ENCODE measurements around the gene CFAP61. TPM values are rescaled to one million over a fixed set of nuclear protein-coding genes. Genes with fewer than 3 reads are reported as not detected.
"Not testable (repeated sequence)": the region's sequence is repeated elsewhere in the genome, so short reads cannot be mapped to it uniquely, and the experiment has no call there.

CFAP61 gene
- total and polyA plus RNA-seq, 2 experiments from 2014 or later: 0.21 TPM; not detected in 1

DNA sequence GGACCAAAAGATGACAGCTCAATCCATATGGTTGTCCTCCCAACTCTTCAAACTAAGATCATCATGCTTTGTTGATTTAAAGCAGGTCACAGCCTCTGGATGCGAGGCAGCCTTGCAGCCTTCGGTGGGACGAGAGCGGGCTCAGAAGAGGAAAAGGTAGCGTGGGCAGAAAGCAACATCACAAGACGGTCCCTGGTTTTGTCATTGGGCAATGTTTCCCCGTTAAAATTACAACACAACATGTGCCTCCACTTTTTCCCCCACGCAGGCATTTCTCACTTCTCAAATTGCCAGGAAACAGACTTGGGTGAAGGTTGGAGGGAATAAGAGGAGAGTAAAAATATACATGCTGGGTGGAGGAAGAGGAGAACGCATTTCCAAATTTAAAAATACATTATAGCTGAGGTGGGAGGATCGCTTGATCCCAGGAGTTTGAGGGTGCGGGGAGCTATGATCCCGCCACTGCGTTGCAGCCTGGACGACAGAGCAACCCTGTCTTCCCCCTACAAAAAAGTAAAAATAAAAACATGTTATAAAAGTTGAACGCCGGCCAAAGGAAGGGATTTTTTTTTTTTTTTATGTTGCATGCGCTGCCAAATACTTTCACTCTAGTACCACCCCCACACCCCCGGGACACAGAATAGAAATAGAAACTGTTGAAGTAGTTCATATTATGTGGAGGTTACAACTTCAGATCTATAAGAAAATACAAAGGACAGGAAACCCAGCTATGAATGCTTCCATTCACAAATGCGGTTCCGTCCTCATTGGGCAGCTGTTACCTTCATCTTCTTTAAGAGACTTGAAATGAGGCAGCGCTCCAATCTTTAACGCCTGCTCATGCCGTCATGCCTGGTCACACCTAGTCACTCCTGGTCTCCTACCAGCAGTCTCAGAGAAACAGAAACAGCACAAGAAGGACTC lies 49.0 kb upstream of the CFAP61 start:
- Mint-ChIP-seq H3K36me3 (ENCODE audit: low read depth) (no peaks in the 10 kb centered on the region), H3K27me3 (ENCODE audit: insufficient read depth, low read depth, poor library complexity) (peaks cover 7% of the 10 kb centered on the region), H3K4me1 (peaks cover 9% of the 10 kb centered on the region; the same call in 1 of the 3 replicates), H3K4me3 (no peak overlapping the region), H3K27ac (no peak overlapping the region), H3K9me3 (no peaks in the 10 kb centered on the region)
- H3K4me1 ChIP-seq (ENCODE audit: insufficient read depth): no peaks in the 10 kb centered on the region
- H3K4me2 ChIP-seq: no peak overlapping the region
- H2AFZ ChIP-seq: peak overlapping the region; percentile 66
- no peaks in the 10 kb centered on the region for H3F3A ChIP-seq (replicated peaks; ENCODE audit: low read depth)
- no peaks in the 10 kb centered on the region for H3K79me2 ChIP-seq (replicated peaks; ENCODE audit: insufficient read depth)
- H3K27me3 ChIP-seq (ENCODE audit: insufficient read depth): no peaks in the 10 kb centered on the region
- no peak overlapping the region for H3K27ac ChIP-seq (ENCODE audit: low read depth)
- no peak overlapping the region for H3K4me3 ChIP-seq
- DNase-seq (ENCODE audit: low spot score): no peak
- TF ChIP-seq NANOG (IDR thresholded peaks at IDR 0.05; ENCODE audit: borderline replicate concordance): no peak
- TF ChIP-seq, protein P1, sequence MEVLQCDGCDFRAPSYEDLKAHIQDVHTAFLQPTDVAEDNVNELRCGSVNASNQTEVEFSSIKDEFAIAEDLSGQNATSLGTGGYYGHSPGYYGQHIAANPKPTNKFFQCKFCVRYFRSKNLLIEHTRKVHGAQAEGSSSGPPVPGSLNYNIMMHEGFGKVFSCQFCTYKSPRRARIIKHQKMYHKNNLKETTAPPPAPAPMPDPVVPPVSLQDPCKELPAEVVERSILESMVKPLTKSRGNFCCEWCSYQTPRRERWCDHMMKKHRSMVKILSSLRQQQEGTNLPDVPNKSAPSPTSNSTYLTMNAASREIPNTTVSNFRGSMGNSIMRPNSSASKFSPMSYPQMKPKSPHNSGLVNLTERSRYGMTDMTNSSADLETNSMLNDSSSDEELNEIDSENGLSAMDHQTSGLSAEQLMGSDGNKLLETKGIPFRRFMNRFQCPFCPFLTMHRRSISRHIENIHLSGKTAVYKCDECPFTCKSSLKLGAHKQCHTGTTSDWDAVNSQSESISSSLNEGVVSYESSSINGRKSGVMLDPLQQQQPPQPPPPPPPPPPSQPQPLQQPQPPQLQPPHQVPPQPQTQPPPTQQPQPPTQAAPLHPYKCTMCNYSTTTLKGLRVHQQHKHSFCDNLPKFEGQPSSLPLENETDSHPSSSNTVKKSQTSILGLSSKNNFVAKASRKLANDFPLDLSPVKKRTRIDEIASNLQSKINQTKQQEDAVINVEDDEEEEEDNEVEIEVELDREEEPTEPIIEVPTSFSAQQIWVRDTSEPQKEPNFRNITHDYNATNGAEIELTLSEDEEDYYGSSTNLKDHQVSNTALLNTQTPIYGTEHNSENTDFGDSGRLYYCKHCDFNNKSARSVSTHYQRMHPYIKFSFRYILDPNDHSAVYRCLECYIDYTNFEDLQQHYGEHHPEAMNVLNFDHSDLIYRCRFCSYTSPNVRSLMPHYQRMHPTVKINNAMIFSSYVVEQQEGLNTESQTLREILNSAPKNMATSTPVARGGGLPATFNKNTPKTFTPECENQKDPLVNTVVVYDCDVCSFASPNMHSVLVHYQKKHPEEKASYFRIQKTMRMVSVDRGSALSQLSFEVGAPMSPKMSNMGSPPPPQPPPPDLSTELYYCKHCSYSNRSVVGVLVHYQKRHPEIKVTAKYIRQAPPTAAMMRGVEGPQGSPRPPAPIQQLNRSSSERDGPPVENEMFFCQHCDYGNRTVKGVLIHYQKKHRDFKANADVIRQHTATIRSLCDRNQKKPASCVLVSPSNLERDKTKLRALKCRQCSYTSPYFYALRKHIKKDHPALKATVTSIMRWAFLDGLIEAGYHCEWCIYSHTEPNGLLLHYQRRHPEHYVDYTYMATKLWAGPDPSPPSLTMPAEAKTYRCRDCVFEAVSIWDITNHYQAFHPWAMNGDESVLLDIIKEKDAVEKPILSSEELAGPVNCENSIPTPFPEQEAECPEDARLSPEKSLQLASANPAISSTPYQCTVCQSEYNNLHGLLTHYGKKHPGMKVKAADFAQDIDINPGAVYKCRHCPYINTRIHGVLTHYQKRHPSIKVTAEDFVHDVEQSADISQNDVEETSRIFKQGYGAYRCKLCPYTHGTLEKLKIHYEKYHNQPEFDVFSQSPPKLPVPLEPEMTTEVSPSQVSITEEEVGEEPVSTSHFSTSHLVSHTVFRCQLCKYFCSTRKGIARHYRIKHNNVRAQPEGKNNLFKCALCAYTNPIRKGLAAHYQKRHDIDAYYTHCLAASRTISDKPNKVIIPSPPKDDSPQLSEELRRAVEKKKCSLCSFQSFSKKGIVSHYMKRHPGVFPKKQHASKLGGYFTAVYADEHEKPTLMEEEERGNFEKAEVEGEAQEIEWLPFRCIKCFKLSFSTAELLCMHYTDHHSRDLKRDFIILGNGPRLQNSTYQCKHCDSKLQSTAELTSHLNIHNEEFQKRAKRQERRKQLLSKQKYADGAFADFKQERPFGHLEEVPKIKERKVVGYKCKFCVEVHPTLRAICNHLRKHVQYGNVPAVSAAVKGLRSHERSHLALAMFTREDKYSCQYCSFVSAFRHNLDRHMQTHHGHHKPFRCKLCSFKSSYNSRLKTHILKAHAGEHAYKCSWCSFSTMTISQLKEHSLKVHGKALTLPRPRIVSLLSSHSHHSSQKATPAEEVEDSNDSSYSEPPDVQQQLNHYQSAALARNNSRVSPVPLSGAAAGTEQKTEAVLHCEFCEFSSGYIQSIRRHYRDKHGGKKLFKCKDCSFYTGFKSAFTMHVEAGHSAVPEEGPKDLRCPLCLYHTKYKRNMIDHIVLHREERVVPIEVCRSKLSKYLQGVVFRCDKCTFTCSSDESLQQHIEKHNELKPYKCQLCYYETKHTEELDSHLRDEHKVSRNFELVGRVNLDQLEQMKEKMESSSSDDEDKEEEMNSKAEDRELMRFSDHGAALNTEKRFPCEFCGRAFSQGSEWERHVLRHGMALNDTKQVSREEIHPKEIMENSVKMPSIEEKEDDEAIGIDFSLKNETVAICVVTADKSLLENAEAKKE (CRISPR knock-in tag; IDR thresholded peaks at IDR 0.05): no peak
- TF ChIP-seq EZH2phosphoT487 (IDR thresholded peaks at IDR 0.05; ENCODE audit: unreplicated experiment): no peak
- TF ChIP-seq, protein P2, sequence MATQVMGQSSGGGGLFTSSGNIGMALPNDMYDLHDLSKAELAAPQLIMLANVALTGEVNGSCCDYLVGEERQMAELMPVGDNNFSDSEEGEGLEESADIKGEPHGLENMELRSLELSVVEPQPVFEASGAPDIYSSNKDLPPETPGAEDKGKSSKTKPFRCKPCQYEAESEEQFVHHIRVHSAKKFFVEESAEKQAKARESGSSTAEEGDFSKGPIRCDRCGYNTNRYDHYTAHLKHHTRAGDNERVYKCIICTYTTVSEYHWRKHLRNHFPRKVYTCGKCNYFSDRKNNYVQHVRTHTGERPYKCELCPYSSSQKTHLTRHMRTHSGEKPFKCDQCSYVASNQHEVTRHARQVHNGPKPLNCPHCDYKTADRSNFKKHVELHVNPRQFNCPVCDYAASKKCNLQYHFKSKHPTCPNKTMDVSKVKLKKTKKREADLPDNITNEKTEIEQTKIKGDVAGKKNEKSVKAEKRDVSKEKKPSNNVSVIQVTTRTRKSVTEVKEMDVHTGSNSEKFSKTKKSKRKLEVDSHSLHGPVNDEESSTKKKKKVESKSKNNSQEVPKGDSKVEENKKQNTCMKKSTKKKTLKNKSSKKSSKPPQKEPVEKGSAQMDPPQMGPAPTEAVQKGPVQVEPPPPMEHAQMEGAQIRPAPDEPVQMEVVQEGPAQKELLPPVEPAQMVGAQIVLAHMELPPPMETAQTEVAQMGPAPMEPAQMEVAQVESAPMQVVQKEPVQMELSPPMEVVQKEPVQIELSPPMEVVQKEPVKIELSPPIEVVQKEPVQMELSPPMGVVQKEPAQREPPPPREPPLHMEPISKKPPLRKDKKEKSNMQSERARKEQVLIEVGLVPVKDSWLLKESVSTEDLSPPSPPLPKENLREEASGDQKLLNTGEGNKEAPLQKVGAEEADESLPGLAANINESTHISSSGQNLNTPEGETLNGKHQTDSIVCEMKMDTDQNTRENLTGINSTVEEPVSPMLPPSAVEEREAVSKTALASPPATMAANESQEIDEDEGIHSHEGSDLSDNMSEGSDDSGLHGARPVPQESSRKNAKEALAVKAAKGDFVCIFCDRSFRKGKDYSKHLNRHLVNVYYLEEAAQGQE (IDR thresholded peaks at IDR 0.05; ENCODE audit: unreplicated experiment): no peak
- TF ChIP-seq, protein P3, sequence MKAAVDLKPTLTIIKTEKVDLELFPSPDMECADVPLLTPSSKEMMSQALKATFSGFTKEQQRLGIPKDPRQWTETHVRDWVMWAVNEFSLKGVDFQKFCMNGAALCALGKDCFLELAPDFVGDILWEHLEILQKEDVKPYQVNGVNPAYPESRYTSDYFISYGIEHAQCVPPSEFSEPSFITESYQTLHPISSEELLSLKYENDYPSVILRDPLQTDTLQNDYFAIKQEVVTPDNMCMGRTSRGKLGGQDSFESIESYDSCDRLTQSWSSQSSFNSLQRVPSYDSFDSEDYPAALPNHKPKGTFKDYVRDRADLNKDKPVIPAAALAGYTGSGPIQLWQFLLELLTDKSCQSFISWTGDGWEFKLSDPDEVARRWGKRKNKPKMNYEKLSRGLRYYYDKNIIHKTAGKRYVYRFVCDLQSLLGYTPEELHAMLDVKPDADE (IDR thresholded peaks at IDR 0.05): no peak
- H4K20me1 ChIP-seq (replicated peaks; ENCODE audit: insufficient read depth): no peaks in the 10 kb centered on the region
- no peaks in the 10 kb centered on the region for H3K36me3 ChIP-seq (ENCODE audit: insufficient read depth)
- no peak for ATAC-seq
- H3K9me2 ChIP-seq (ENCODE audit: insufficient read depth): no peaks in the 10 kb centered on the region

DNA sequence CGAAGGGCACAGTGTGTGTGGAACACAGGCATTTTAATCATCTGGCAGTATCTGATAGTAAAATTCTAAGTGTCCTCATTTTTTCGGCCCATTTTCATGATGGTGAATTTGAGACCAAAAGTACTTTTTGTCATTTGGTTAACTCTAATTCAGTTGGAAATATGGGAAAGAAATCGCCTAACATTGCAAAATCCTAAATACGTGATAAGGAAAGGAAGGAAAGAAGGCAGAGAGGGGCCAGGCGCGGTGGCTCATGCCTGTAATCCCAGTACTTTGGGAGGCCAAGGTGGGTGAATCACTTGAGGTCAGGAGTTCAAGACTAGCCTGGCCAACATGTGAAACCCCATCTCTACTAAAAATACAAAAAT lies 48.4 kb upstream of the CFAP61 start:
- not testable (repeated sequence) for H3K9me2 ChIP-seq (ENCODE audit: insufficient read depth); H3K4me3 ChIP-seq; H3K79me2 ChIP-seq (replicated peaks; ENCODE audit: insufficient read depth); H3K36me3 Mint-ChIP-seq (ENCODE audit: low read depth); H3K4me1 ChIP-seq (ENCODE audit: insufficient read depth); H3K9me3 Mint-ChIP-seq; H3K27me3 Mint-ChIP-seq (ENCODE audit: insufficient read depth, low read depth, poor library complexity); ATAC-seq; H3K27ac ChIP-seq (ENCODE audit: low read depth); H3K4me3 Mint-ChIP-seq; H3K4me1 Mint-ChIP-seq; H3K4me2 ChIP-seq; H3K27me3 ChIP-seq (ENCODE audit: insufficient read depth); H3K36me3 ChIP-seq (ENCODE audit: insufficient read depth); DNase-seq (ENCODE audit: low spot score); H4K20me1 ChIP-seq (replicated peaks; ENCODE audit: insufficient read depth); H3F3A ChIP-seq (replicated peaks; ENCODE audit: low read depth); H3K27ac Mint-ChIP-seq
- H2AFZ ChIP-seq: peak overlapping the region; percentile 43; the same call in 1 of the 2 replicates

Data from GM23338 (cell line).